HG02759 (cell line): Measurements from ENCODE around the gene GFRA3.
"Not testable (repeated sequence)": the region's sequence is repeated elsewhere in the genome, so short reads cannot be mapped to it uniquely, and the experiment has no call there.

Experiments used
- ATAC-seq: cut with Tn5 transposase; IDR thresholded peaks from one replicate; pipeline ENCODE4 v1.9.1; 2021; ENCODE audit warnings: mild to moderate bottlenecking, moderate library complexity; ENCODE audit not compliant: unreplicated experiment

Gene GFRA3, protein sequence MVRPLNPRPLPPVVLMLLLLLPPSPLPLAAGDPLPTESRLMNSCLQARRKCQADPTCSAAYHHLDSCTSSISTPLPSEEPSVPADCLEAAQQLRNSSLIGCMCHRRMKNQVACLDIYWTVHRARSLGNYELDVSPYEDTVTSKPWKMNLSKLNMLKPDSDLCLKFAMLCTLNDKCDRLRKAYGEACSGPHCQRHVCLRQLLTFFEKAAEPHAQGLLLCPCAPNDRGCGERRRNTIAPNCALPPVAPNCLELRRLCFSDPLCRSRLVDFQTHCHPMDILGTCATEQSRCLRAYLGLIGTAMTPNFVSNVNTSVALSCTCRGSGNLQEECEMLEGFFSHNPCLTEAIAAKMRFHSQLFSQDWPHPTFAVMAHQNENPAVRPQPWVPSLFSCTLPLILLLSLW

DNA sequence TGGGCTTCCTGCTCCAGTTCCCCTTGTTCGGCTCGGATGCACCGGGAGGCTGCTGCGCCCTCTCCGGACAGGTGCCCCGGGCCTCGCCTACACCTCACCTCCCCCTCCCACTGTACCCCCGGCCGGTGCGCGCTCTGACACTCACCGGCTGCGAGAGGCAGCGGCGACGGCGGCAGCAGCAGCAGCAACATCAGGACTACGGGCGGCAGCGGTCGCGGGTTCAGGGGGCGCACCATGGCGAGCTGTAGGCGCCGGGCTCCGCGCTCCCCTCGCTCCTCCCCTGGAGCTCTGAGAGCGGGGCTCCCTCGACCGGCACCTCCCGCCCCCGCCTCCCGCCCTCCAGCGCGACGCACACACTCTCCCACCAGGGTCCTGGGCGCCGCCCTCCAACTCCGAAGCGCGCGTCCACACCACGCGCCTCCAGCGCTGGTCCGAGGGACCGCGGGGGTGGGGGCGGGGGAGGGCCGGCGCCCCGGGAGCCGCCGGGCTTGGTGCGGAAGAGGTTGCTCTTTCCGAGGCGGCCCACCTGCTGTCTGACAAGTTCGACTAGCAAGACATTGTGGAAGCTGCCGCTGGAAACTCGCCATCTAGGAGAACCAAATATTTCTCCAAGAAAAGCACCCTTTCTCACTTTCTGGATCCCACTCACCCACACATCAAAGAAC is at the start of gene GFRA3:
Gene GFRA3, minus strand, starts transcription at position 433 of the 665 bp plus-strand sequence. Its CDS starts 197 bp downstream, at position 236.
- ATAC-seq, result no peak

DNA sequence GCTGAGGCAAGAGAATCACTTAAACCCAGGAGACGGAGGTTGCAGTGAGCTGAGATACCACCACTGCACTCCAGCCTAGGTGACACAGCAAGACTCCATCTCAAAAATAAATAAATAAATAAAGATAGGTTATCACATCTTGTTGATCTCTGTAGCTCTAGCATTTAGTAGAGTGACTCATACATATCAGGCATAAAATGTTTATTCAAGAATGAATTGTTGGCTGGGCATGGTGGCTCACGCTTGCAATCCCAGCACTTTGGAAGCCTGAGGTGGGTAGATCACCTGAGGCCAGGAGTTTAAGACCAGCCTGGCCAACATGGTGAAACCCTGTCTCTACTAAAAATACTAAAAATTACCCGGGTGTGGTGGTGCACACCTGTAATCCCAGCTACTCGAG is 43.8 kb upstream of the GFRA3 start:
- ATAC-seq, result not testable (repeated sequence)

DNA sequence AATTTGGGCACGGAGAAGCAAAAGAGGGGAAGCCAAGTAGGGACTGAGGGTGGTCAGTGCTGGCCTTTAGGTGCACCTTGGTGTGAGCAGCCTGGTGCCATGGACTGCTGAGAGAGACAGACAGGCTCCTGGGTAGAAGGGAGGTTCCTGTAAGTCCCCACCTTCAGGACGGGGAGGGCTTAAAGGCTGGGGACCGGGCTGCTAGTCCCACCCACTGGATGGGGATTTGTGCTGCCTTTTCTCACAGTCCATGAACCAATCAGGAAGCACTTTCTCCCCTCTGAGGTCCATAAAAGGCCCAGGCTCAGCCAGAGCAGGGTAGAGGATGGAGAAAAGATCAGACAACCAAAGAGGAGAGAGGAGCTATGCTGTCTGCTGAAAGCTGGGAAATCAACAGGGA is 41.9 kb upstream of the GFRA3 start:
- no peak for ATAC-seq

DNA sequence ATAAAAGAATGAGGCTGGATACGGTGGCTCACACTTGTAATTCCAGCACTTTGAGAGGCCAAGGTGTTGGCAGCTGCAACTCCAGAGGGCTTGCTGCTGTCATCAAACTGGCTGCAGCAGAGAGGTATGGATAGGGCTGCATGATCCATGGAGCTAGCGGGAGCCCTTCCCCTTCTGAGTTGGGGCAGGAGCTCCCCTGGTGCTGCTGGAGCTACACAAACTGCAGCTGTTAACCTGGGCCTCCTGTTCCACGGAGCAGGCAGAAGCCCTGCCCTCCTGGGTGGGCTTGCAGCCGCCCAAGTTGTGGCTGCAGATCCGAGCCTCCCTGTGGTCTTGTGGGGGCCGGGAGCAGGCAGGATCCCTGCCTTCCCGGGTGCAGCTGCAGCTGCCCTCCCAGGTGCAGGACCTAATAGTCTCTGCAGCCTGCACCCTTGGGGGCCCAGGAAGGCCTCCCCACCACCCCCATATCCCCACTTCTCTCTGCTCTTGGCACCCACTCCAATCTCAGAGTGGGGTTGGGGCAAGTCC is 41.4 kb upstream of the GFRA3 start:
- no peak for ATAC-seq

DNA sequence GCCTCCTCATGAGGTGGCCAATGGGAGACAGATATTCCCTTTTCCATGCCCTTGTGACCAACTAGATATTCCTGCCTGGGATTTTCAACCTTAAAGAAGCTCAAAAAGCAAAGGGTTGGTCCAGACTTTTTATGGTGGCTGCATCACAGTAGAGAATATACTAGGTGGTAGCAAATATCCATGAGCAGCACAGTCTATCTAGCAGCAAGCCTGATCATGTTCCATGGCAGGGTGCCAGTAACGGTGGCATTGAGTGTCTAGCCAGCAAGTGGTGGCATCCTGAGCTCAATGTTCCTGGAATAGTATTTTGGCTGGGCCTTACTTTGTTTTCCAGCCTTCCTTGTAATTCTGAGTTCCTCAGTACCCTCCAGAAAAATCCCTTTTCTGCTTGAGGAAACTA is 31.4 kb upstream of the GFRA3 start:
- no peak for ATAC-seq

DNA sequence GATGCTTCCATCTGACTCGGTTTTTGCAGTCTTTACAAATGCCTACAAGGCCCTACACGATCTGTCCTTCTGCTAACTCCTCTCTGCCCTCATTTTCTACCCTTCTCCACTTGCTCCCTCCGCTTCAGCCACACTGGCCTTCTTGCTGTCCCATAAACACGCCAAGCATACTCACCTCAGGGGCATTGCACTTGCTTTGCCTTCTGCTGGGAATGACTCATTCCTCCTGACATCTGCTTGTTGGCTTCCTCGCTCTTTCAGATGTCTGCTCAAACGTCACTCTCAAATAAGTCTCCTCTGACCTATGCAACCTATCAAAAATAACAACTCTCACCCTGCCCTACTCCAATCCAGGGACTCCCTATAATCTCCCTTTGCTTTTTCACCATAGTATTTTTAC is 29.0 kb upstream of the GFRA3 start:
- ATAC-seq, result no peak

DNA sequence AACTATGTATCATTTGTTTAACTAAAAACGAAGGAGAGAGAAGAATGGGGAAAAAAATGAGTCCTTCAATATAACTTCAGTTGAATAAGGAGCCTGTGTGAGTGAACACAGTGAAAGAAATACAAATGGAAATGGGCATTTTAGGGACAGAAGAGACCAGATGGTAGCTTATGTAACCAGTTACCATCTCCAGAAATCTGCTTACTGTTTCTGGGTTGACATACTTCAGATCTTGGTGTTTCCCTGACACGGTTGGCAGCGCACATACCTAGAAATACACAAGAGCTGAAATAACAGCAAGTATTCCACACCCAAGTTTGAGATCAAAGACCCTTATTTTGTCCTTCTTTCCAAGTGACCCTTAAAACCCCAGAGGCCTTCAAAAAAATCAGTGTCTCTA is 14.9 kb upstream of the GFRA3 start:
- ATAC-seq, result no peak

DNA sequence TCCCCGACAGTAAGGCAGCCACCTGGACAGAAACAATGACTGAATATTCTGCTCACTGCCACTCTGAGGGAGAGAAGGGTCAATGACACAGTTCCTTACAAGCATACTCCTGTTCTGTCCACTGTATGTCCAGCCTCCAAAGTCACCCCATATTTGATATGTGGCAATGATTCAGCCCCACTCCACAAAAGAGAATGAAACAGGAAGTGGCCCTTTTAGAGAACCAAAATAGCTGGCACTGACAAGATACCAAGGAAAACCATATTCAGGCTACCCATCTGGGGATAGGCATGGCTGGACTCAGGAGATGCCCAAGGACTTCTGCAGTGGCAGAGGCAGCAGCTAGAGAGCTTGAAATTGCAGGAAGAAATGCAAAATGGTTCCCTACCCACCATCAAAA is 12.8 kb upstream of the GFRA3 start:
- no peak for ATAC-seq

DNA sequence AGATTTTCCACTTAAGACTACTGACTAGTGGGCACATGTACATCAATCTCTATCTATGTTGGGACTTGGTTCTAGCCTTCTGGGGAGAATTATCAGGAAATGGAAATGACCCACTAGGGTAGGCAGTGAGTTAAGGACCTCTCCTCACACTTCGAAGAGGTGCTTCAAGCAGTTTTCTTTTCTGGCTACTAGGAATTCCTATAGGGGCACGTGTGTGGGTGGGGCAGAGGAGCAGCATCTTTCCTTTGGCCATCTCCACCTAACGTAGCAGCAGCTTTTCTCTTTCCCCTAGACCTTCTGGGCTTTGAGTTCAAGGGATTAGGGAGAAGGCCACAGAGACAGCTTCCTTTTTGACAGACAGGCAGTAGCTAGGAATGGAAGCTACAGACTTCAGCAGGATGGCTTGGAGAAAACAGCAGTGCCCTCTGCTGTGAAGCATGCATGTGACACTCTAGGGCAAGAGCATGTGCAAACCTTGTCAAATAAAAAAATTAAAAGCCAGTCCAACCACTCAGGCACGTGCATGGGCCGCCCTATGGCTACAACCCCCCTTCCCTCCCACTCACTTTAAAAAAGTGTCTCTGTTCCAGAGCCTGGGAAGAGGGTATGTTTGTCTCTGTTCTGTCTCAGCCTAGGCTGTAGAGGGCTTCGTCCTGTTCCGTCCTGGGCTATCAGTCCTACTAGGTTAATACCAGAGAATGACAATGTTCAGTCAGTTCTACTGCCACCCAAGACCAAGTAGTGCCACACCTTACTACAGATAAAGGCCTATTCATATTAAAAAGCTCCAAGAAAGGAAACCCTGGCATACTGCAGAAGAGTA is 8.7 kb upstream of the GFRA3 start:
- no peak for ATAC-seq

DNA sequence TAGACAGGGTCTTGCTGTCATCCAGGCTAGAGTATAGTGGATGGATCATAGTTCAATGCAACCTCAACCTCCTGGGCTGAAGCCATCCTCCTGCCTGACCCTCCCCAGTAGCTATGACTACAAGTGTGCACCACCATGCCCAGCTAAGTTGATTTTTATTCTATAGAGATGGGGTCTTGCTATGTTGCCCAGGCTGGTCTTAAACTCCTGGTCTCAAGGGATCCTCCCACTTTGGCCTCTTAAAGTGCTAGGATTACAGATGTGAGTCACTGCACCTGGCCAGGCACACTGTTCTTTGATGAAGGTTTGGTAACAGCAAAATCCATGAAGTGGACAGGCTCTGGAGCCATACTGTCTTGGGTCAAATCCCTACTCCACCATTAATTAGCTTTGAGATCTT is 6.5 kb upstream of the GFRA3 start:
- ATAC-seq, result no peak

DNA sequence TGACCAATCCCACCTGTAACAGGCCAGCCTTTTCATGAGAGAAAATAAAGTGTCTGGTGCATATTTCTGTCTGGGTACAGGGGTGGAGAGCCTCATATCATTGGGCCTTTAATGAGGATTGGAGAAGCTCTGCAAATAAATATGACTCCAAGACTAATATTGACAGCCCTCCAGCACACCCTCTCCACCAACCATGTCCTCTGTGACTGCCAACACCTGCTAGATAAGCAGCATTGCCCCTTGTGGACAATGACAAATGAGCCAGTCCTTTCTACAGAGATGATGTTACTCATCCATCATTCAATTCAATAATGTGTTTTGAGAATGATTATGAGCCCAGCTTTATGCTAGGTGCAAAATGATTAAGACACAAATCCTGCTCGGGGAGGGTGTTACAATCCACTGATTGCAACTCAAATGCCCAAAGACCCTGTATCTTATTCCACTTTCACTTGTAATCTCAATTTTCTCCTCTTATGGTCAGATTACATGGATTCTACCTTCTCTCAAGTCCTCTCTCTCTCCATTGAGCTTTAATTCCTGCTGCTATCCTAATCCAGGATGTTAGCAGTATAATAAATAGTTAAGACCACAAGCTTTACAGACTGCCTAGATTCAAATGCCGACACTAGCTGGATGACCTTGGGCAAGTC is 2.1 kb upstream of the GFRA3 start:
- no peak for ATAC-seq

DNA sequence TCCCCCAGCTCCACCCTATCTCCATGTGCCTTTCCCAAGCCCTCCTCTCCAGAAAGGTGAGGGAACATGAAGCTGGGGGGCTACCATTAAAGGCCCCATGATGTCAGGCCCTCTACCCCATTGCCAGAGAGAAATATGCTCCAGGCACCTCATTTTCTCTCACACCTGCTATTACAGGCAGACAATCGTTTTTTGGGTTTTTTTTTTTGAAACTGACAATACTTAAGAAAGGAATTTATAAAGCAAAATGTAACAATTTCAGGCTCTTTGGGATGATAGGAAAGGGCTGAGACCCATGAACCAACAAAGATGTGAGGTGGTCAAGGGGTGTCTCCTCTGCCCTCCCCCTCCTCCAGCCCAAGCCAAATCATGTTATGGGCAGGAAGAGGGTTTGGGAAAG is 1.5 kb upstream of the GFRA3 start:
- ATAC-seq, result no peak

DNA sequence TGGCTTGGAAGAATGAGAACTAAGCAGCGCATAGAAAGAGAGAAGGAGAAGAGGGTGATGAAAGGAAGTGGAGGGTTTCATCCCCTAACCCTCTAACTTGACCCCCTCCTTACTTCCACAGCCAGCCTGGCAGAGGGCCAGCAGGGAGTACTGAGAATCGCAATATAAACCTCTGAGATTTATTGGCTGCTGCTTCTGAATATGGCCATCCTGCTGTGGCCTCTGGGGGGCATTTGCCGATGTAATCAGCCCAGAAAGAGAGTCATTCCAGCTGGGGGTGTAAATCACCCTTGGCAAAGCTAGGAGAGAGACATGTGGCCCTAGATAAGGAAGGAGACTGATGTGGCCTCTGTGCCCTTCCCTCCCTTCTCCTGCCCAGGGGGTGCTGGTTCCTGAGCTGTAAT is 960 bp upstream of the GFRA3 start:
- no peak for ATAC-seq

DNA sequence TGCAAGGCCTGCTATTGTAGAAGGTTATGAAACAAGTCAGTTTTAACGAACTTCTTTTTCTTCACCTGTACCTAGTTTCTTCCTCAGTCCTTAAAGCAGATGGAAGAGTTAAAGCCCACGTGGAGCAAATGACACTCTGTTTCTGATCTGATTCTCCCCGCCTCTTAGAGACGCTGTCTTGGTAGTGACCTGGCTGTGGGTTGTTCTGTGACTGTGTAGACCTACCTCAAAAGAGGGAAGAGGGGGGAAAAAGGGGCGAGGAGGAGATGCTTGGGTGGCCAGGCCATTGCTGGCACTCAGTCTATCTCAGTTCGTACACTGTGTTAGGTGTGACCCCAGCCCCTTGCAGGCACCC is 610 bp downstream of the GFRA3 start:
- no peak for ATAC-seq

DNA sequence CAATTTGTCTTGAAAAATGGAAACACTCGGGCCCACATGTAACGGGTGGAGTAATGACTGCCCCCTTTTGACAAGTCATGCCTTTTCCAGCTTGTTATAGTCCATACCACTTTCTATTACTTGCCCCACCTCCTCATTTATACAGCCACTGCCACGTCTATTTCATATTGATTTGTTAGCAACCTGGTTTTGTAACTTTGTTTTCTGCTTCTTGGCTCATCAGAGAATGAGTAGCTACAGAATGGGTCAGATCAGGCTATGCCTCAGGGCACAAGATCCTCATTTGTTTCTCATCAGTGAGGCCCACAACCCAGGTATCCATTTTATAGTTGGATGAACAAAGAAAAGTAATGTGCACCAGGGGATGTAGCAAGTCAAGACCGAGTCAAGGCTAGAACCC is 1.7 kb downstream of the GFRA3 start:
- no peak for ATAC-seq

DNA sequence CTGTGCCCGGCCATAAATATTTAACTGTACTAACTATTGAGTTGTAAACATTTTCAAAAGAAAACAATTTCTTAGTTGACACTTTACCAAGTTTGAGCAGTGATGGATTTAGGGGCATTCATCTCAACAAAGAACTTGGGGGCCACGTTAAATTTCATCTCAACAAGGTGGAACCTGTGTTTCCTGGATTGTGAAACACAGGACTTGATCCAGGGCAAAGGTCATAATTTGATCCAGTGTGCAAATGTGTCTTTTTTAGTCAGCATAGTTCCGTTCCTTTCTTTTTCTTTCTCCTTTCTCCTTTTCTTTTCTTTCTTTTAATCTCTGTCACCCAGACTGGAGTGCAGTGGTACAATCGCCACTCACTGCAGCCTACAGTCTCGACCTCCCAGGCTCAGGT is 3.1 kb downstream of the GFRA3 start:
- no peak for ATAC-seq

DNA sequence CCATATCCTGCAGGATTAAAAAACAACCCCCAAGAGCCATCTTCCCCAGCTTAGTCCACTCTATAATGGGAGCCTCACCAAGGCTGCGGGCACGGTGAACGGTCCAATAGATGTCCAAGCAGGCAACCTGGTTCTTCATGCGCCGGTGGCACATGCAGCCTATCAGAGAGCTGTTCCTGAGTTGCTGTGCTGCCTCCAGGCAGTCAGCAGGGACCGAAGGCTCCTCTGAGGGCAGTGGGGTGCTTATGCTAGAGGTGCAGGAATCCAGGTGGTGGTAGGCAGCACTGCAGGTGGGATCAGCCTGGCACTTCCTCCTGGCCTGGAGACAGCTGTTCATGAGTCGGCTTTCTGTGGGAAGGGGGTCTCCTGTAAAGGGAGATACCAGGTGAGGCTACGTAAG is 10.2 kb downstream of the GFRA3 start:
- ATAC-seq, result no peak

DNA sequence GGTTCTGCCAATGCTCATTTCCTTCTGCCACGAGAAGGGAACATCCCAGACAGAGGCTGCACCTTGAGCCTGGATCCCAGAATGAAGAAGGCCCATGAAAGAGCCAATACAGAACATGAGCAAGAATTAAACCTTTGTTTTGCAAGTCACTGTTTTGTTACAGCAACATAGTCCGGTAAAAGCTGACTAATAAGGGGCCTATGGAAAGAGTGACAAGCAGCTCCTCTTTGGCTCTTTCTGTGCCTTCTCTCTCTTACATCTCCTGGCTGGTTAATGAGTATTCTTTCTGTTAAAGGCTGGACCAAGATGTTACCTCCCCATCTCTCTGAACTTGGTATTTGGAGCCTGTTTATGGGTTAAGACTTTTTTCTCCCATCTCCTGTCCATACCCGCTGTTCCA is 10.8 kb downstream of the GFRA3 start:
- no peak for ATAC-seq

DNA sequence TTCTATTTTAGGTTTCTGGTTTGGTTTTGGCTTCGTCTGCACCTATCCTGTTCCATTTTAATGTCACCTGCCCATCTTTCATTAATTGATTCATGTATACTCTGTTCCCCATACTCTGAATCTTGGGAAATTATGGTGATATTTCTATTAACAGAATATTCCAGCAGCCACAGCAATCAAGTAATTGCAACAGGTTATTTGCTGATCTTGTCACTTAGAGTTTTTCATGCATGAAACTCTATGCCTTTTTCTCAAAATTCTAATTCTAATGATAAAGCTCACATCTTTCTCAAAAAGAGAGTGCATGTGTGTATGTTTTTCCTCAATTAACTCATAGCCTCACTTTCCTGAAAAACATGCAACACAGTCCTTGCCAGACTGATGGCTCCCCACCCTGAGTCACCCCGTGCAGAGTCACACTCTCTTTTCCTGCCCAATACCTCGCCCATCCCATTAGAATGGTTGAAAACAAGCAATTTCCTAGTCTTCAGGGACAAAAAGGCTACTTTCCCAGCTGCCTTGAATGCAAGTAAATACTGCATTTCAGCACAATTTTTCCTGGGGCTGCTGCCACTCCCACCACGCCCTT is 15.6 kb downstream of the GFRA3 start:
- ATAC-seq, result no peak

DNA sequence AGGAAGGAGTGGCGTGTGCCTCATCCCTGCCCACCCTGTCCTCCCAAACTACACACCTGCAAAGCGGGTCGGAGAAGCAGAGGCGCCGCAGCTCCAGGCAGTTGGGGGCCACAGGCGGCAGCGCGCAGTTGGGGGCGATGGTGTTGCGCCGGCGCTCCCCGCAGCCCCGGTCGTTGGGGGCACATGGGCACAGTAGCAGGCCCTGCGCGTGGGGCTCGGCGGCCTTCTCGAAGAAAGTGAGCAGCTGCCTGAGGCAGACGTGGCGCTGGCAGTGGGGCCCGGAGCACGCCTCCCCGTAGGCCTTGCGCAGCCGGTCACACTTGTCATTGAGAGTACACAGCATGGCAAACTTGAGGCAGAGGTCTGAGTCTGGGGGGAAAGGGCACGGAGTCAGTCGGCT is 16.8 kb downstream of the GFRA3 start:
- no peak for ATAC-seq

DNA sequence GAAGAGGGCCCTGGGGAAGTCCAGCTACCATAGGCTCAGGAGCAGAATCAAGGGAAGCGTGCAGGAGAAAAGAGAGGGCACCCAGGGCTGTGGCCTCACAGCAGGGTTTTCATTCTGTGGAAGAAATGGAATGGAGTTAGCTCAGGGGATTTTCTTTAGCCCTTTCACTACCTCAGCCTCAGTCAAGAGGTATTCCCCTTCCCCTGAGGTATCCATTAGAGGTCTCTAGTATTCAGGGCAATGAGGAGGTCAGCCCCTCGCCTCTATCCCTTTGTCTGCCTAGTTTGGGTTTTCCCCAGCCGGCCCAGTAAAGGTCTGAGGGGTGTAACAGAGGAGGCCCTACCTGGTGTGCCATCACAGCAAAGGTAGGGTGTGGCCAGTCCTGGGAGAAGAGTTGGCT is 21.5 kb downstream of the GFRA3 start:
- ATAC-seq, result no peak
